ENCODE measurements around the gene NDFIP1. TPM values are rescaled to one million over a fixed set of nuclear protein-coding genes. Genes with fewer than 3 reads are reported as not detected.
"Not testable (repeated sequence)": the region's sequence is repeated elsewhere in the genome, so short reads cannot be mapped to it uniquely, and the experiment has no call there.

The NDFIP1 gene
- total RNA-seq, 1 donor from 2014 or later, result 118 TPM

- Mint-ChIP-seq H3K36me3 (ENCODE audit: low read depth) (peaks cover 1% of the 10 kb centered on the region), H3K9me3 (peaks cover 2% of the 10 kb centered on the region), H3K4me1 (ENCODE audit: low read depth) (peaks cover 24% of the 10 kb centered on the region), H3K27ac (no peak overlapping the region), H3K4me3 (ENCODE audit: low read depth) (no peak overlapping the region), H3K27me3 (ENCODE audit: low read depth) (no peaks in the 10 kb centered on the region)
- DNase-seq (ENCODE audit: low spot score), result no peak
- intact Hi-C loops (cut with micrococcal nuclease), result no loop called here
Measured at GRCh38 chr5:142079306-142079721, 29.3 kb upstream of the NDFIP1 start.

DNA sequence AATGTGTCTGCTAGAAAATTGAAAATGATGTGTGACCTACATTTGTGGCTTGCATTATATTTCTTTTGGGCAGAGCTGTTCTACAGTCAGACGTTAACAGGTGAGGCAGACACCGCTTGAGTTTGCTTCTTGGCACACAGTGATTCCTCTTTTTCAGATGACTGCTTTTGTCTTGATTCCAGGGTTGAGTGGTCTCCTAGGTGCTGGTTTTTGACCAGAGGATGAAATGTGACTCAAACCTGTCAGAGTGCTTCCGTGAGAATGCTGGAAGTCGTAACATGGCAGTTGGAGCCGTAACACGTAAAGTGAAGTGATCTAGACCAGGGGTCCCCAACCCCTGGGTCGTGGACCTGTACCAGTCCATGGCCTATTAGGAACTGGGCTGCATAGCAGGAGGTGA, 28.3 kb upstream of the NDFIP1 start:
- Mint-ChIP-seq H3K4me3 (ENCODE audit: low read depth) (no peak overlapping the region), H3K27ac (no peak overlapping the region), H3K4me1 (ENCODE audit: low read depth) (peaks cover 25% of the 10 kb centered on the region), H3K9me3 (no peaks in the 10 kb centered on the region), H3K27me3 (ENCODE audit: low read depth) (no peaks in the 10 kb centered on the region), H3K36me3 (ENCODE audit: low read depth) (no peaks in the 10 kb centered on the region)
- intact Hi-C loops (cut with micrococcal nuclease), result no loop called here
- no peak for DNase-seq (ENCODE audit: low spot score)

GRCh38 chr5:142082182-142082781, 26.3 kb upstream of the NDFIP1 start:
- Mint-ChIP-seq H3K9me3 (no peaks in the 10 kb centered on the region), H3K27me3 (ENCODE audit: low read depth) (no peaks in the 10 kb centered on the region), H3K4me3 (ENCODE audit: low read depth) (no peak overlapping the region), H3K36me3 (ENCODE audit: low read depth) (no peaks in the 10 kb centered on the region), H3K4me1 (ENCODE audit: low read depth) (peaks cover 32% of the 10 kb centered on the region), H3K27ac (peak overlapping the region; percentile 76)
- no peak for DNase-seq (ENCODE audit: low spot score)
- intact Hi-C loops (cut with micrococcal nuclease), result loop anchor here (1.0 to 2.0 kb wide), 2 partner anchors 13 to 65 kb away; no protein-coding TSS in a partner anchor

- no peak overlapping the region for H3K4me3 Mint-ChIP-seq (ENCODE audit: low read depth)
- DNase-seq (ENCODE audit: low spot score), result no peak
- no peaks in the 10 kb centered on the region for H3K36me3 Mint-ChIP-seq (ENCODE audit: low read depth)
- no peaks in the 10 kb centered on the region for H3K9me3 Mint-ChIP-seq
- intact Hi-C loops (cut with micrococcal nuclease), result no loop called here
- no peaks in the 10 kb centered on the region for H3K27me3 Mint-ChIP-seq (ENCODE audit: low read depth)
- peaks cover 59% of the 10 kb centered on the region for H3K4me1 Mint-ChIP-seq (ENCODE audit: low read depth)
- H3K27ac Mint-ChIP-seq, result no peak overlapping the region
Measured at GRCh38 chr5:142086229-142086628, 22.4 kb upstream of the NDFIP1 start.

GRCh38 chr5:142086679-142087078, 21.9 kb upstream of the NDFIP1 start:
- Mint-ChIP-seq H3K4me1 (ENCODE audit: low read depth) (peaks cover 58% of the 10 kb centered on the region), H3K27ac (no peak overlapping the region), H3K9me3 (no peaks in the 10 kb centered on the region), H3K36me3 (ENCODE audit: low read depth) (no peaks in the 10 kb centered on the region), H3K27me3 (ENCODE audit: low read depth) (no peaks in the 10 kb centered on the region), H3K4me3 (ENCODE audit: low read depth) (no peak overlapping the region)
- intact Hi-C loops (cut with micrococcal nuclease), result no loop called here
- no peak for DNase-seq (ENCODE audit: low spot score)

DNA sequence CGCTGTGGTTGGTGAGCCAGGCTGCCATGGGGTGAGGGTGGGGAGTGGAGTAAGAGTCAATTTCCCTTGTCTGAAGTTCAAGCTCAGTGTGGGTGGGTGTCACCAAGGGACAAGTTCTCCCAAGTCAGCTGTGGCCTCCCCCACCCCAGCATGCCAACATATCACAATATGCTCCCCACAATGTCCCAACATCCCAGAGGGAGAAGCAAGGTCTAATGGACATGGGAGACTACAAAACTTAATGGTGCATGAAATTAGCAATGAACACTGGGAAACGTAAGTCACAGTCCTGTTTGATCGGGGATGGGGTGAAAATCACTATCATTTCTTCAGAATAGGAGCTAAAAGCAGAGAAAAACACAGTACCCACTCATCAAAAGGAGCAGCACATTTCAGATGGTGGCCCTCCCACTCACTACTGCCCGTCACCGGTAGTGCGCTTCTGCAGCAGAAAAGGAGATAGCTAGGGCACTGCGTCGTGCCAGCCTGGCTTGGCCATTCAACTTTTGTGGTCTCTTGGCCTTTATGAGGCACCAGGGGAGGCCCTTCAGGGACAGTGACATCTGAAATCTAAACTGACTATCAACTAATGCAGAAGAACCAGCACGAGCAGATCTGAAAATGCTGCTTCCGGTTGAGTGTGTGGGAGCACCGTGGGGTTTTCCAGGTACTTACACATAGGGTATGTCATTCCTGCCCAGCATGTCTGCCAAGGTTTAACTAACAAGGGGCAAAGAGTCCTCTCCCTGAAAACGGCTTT, 20.5 kb upstream of the NDFIP1 start:
- Mint-ChIP-seq H3K9me3 (no peaks in the 10 kb centered on the region), H3K4me1 (ENCODE audit: low read depth) (peaks cover 48% of the 10 kb centered on the region), H3K27ac (peak overlapping the region; percentile 91), H3K4me3 (ENCODE audit: low read depth) (no peak overlapping the region), H3K27me3 (ENCODE audit: low read depth) (no peaks in the 10 kb centered on the region), H3K36me3 (ENCODE audit: low read depth) (no peaks in the 10 kb centered on the region)
- intact Hi-C loops (cut with micrococcal nuclease), result no loop called here
- no peak for DNase-seq (ENCODE audit: low spot score)

DNA sequence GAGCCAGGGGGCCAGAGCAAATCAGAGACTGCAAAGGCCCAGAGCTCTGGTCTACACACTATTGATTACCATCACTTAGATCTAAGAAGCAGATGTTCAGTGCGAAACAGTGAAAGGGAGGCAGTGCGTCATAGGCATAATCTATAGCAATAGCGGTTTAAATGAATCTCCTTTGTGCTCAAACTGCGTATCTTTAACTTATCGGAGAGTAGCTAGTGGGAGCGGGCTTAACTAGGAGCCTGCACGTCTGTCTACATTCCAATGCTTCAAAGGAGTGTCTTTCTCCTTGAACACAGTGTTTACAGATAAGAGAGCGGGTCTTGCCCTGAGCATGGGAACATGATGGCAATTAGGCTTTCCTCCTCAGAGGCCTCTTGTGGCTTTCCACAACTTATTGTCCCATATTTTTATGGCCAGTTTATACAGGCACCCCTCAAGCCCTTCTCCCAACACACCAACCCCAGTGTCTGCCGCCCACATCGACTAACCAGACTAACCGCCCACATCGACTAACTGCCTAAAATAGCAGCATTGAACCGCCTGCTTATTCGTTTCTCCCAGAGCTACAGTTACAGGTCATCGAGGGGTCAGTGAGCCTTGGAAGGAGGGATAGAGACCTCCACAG, 19.6 kb upstream of the NDFIP1 start:
- H3K9me3 Mint-ChIP-seq; H3K27me3 Mint-ChIP-seq (ENCODE audit: low read depth); intact Hi-C loops (cut with micrococcal nuclease); DNase-seq (ENCODE audit: low spot score); H3K36me3 Mint-ChIP-seq (ENCODE audit: low read depth); H3K4me3 Mint-ChIP-seq (ENCODE audit: low read depth): not testable (repeated sequence)
- peak overlapping the region; percentile 91 for H3K27ac Mint-ChIP-seq
- peaks cover 44% of the 10 kb centered on the region for H3K4me1 Mint-ChIP-seq (ENCODE audit: low read depth)

GRCh38 chr5:142091012-142091411, 17.6 kb upstream of the NDFIP1 start:
- no peaks in the 10 kb centered on the region for H3K9me3 Mint-ChIP-seq
- no peak overlapping the region for H3K27ac Mint-ChIP-seq
- H3K4me1 Mint-ChIP-seq (ENCODE audit: low read depth), result peaks cover 56% of the 10 kb centered on the region
- intact Hi-C loops (cut with micrococcal nuclease), result loop anchor here (10.0 kb wide), 1 partner anchor 264 kb away; no protein-coding TSS in a partner anchor
- no peak for DNase-seq (ENCODE audit: low spot score)
- no peaks in the 10 kb centered on the region for H3K36me3 Mint-ChIP-seq (ENCODE audit: low read depth)
- no peaks in the 10 kb centered on the region for H3K27me3 Mint-ChIP-seq (ENCODE audit: low read depth)
- no peak overlapping the region for H3K4me3 Mint-ChIP-seq (ENCODE audit: low read depth)

DNA sequence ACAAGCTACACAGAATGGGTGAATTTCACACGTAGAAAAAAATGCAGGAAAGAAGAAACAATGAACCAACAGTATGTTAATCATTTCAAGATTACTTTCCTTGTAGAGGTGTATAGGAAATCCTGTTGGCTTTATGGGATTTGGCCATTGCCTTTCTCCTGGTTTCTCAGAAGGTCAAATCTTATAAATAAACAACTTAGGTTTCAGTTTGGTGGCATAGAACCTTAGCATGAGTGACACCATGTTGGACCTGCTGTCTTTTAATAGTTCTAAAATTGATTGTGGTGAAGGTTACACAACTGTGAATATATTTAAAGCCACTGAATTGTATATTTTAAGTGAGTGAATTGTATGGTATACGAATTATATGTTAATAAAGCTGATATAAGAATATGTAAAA, 16.7 kb upstream of the NDFIP1 start:
- Mint-ChIP-seq H3K4me1 (ENCODE audit: low read depth) (peaks cover 52% of the 10 kb centered on the region), H3K4me3 (ENCODE audit: low read depth) (no peak overlapping the region), H3K9me3 (no peaks in the 10 kb centered on the region), H3K27me3 (ENCODE audit: low read depth) (no peaks in the 10 kb centered on the region), H3K36me3 (ENCODE audit: low read depth) (no peaks in the 10 kb centered on the region), H3K27ac (no peak overlapping the region)
- DNase-seq (ENCODE audit: low spot score), result no peak
- intact Hi-C loops (cut with micrococcal nuclease), result loop anchor here (10.0 kb wide), 1 partner anchor 263 kb away; no protein-coding TSS in a partner anchor

DNA sequence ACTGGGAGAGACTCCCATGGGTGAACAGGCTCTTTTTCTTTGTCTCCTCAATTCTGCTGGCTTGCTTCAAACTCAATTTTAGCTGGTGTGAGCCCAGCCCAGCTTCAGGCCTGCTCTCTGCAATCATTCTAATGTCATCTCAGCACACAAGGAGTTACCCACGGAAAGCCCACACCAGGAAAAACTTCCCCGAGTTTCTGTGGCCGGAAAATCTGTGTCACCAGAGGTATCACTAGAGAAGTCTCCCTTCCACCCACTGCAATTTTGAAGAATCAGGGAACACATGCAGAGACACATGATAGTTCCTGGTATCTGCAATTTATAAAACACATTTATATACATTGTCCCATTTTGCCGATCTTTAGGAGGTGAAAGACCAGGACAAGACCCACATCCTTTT, 13.5 kb upstream of the NDFIP1 start:
- no peaks in the 10 kb centered on the region for H3K9me3 Mint-ChIP-seq
- peaks cover 45% of the 10 kb centered on the region for H3K4me1 Mint-ChIP-seq (ENCODE audit: low read depth)
- DNase-seq (ENCODE audit: low spot score), result no peak
- peak overlapping the region; percentile 88 for H3K27ac Mint-ChIP-seq
- no peaks in the 10 kb centered on the region for H3K27me3 Mint-ChIP-seq (ENCODE audit: low read depth)
- intact Hi-C loops (cut with micrococcal nuclease), result loop anchor here (1.0 to 10.0 kb wide), 5 partner anchors 13 to 260 kb away; no protein-coding TSS in a partner anchor
- peak overlapping the region; percentile 14 for H3K4me3 Mint-ChIP-seq (ENCODE audit: low read depth)
- no peaks in the 10 kb centered on the region for H3K36me3 Mint-ChIP-seq (ENCODE audit: low read depth)

DNA sequence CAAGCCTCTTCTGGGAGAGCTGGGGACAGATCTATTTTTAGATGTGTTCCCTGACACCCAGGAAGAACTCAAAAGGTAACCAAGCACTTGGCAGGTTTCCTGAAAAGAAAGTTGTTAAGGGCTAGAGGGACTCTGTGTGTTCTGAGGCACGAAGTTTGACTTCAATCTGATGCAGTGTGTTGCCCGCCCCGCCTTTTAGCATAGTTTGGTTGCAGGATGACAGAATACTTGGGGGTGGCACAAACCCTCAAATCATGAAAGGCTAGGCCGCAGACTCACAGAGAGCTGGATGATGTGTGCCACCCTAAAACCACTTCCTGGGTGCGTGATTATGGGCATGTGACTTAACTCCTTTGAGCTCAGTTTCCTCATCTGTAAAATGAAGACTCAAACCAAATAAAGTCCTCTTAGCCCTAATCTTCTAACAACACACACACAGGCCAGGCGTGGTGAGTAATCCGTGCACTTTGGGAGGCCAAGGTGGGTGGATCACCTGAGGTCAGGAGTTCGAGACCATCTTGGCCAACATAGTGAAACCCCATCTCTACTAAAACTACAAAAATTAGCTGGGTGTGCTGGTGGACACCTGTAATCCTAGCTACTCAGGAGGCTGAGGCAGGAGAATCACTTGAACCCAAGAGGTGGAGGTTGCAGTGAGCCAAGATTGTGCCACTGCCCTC, 12.8 kb upstream of the NDFIP1 start:
- H3K4me1 Mint-ChIP-seq (ENCODE audit: low read depth), result peaks cover 44% of the 10 kb centered on the region
- H3K9me3 Mint-ChIP-seq, result no peaks in the 10 kb centered on the region
- peak overlapping the region; percentile 88 for H3K27ac Mint-ChIP-seq
- H3K27me3 Mint-ChIP-seq (ENCODE audit: low read depth), result no peaks in the 10 kb centered on the region
- DNase-seq (ENCODE audit: low spot score), result peak; percentile 72
- intact Hi-C loops (cut with micrococcal nuclease), result loop anchor here (1.0 to 10.0 kb wide), 5 partner anchors 13 to 259 kb away; no protein-coding TSS in a partner anchor
- H3K36me3 Mint-ChIP-seq (ENCODE audit: low read depth), result no peaks in the 10 kb centered on the region
- peak overlapping the region; percentile 14 for H3K4me3 Mint-ChIP-seq (ENCODE audit: low read depth)

GRCh38 chr5:142096382-142096781, 12.2 kb upstream of the NDFIP1 start:
- DNase-seq (ENCODE audit: low spot score), result no peak
- Mint-ChIP-seq H3K27ac (peak overlapping the region; percentile 60), H3K36me3 (ENCODE audit: low read depth) (no peaks in the 10 kb centered on the region), H3K4me3 (ENCODE audit: low read depth) (no peak overlapping the region), H3K9me3 (no peaks in the 10 kb centered on the region), H3K4me1 (ENCODE audit: low read depth) (peaks cover 41% of the 10 kb centered on the region), H3K27me3 (ENCODE audit: low read depth) (no peaks in the 10 kb centered on the region)
- intact Hi-C loops (cut with micrococcal nuclease), result loop anchor here (10.0 kb wide), 1 partner anchor 258 kb away; no protein-coding TSS in a partner anchor

Data from activated T-helper 2 cell treated with anti-CD3 and anti-CD28 coated beads, Interferon-gamma antibody, Interleukin-2, Interleukin-4, amounts not matched to agents 10 μg/mL and 5 μg/mL and 100 μg/mL, durations not matched to agents 14 hours and 24 hours and 36 hours (primary cell).